ENCODE results near the gene TLN1. TPM values are rescaled to one million over a fixed set of nuclear protein-coding genes. Genes with fewer than 3 reads are reported as not detected.
A peak's percentile ranks its signal among the peaks of the same experiment; 100 is the strongest.

Gene TLN1
- total and polyA plus RNA-seq, 10 of the 15 experiments (the other 5 are each of a cell fraction or from before 2014, with no cell fraction given) = 11.6 to 305 (median 71.9) TPM

GRCh38 chr9:35689542-35690293 is 42.3 kb downstream of the TLN1 start, which contains the start of gene TPM2:
TSS of gene TPM2 (minus strand) at chr9:35689925. CDS start at chr9:35689817, 108 bp downstream.
- FAIRE-seq (no peak), DNase-seq (ENCODE audit: low read depth, low spot score) (no peak), ATAC-seq (peak; percentile 30)
- Histone ChIP-seq H4K20me1 (ENCODE audit: control insufficient read depth, insufficient read depth) (no peaks in the 10 kb centered on the region), H3K79me2 (ENCODE audit: control insufficient read depth, insufficient read depth, low read length) (no peaks in the 10 kb centered on the region; the same call in 1 of the 2 replicates), H2AFZ (ENCODE audit: control insufficient read depth, low read depth, low read length) (peak within 1 kb of the TSS; percentile 79), H3K27me3 (replicated peaks in 1 of 2; ENCODE audit: control insufficient read depth in 2 of 2, insufficient read depth in 2 of 2, low read length in 1 of 2) (no peaks in the 10 kb centered on the region; a peak in 1 of 4 replicates), H3K4me2 (ENCODE audit: control insufficient read depth, insufficient read depth) (peak within 1 kb of the TSS; percentile 90), H3K9ac (ENCODE audit: control insufficient read depth, insufficient read depth, low read length) (peak within 1 kb of the TSS; percentile 53), H3K27ac (ENCODE audit: control insufficient read depth, insufficient read depth) (no peak within 1 kb of the TSS), H3K4me1 (ENCODE audit: control insufficient read depth, insufficient read depth, low read length) (peaks cover 3% of the 10 kb centered on the region; the same call in 1 of the 2 replicates), H3K9me3 (replicated peaks; ENCODE audit: control insufficient read depth, insufficient read depth, low read length) (no peaks in the 10 kb centered on the region), H3K4me3 (peak within 1 kb of the TSS; percentile 87), H3K36me3 (ENCODE audit: control insufficient read depth in 2 of 2, insufficient read depth in 2 of 2, low read length in 1 of 2) (no peaks in the 10 kb centered on the region)
- intact Hi-C loops (cut with micrococcal nuclease; ENCODE audit: unreplicated experiment) = no loop called here
- CTCF ChIA-PET = interaction anchor here (0.9 to 15.2 kb wide), 6 partner anchors 28 to 86 kb away, joined by 3 to 227 read pairs (median 5); partner anchors contain the start of genes ARHGEF39, CCDC107 and RMRP
- 70% methylated on average over 33 of the region's 61 CpGs for WGBS (ENCODE audit: insufficient coverage, insufficient replicate concordance, low lambda C conversion rate, missing lambda C conversion rate)
- SMC1A ChIA-PET (ENCODE audit: uncharacterized antibody, unreplicated experiment) = interaction anchor here (1.4 kb wide), 1 partner anchor 38 kb away, joined by 4 read pairs; no protein-coding TSS in a partner anchor
- BruUV-seq (replicated peaks) = no TSS peak
- POLR2A ChIA-PET = interaction anchor here (0.6 to 2.7 kb wide), 7 partner anchors 18 to 73 kb away, joined by 3 to 13 read pairs (median 4); no protein-coding TSS in a partner anchor
- in situ Hi-C loops (cut with MboI) = no loop called here
- TF ChIP-seq MEF2B (IDR thresholded peaks at IDR 0.05; ENCODE audit: partially characterized antibody, poor library complexity, severe bottlenecking) = peak; percentile 48
- TF ChIP-seq ZBTB40 (IDR thresholded peaks at IDR 0.05; ENCODE audit: borderline replicate concordance) = no peak
- peak; percentile 16; the same call in 1 of the 2 replicates for TF ChIP-seq TCF12 (IDR thresholded peaks at IDR 0.05; ENCODE audit: low read depth, low read length)
- 0 out of 2 replicates have a peak, but pooled peaks have one; percentile 3 for TF ChIP-seq GATAD2B (conservative IDR thresholded peaks at IDR 0.05; ENCODE audit: low read depth)
- peak; percentile 44 for TF ChIP-seq IKZF1 (conservative IDR thresholded peaks at IDR 0.05)
- peak; percentile 68 for TF ChIP-seq PBX3 (IDR thresholded peaks at IDR 0.05; ENCODE audit: insufficient replicate concordance, low read depth, low read length)
- TF ChIP-seq KDM1A (IDR thresholded peaks at IDR 0.05; ENCODE audit: borderline replicate concordance) = no peak
- peak; percentile 89 for TF ChIP-seq PKNOX1 (IDR thresholded peaks at IDR 0.05)
- RAD21 ChIA-PET (ENCODE audit: unreplicated experiment) = interaction anchor here (1.5 to 2.0 kb wide), 2 partner anchors 25 to 42 kb away, joined by 5 to 7 read pairs; no protein-coding TSS in a partner anchor
